GM12891 (cell line): Measurements from ENCODE around the gene OR2H2.

Experiments used
- PAX5 ChIP-seq: IDR thresholded peaks from 2 replicates; pipeline ENCODE4 v1.6.1; 2011; ENCODE audit warnings: low read length, moderate library complexity, mild to moderate bottlenecking; ENCODE audit not compliant: insufficient read depth, severe bottlenecking
- POLR2A ChIP-seq: IDR thresholded peaks from 2 replicates; pipeline ENCODE4 v1.6.1; 2011; ENCODE audit warnings: low read depth, low read length, control low read depth
- POLR2AphosphoS5 ChIP-seq: IDR thresholded peaks from 2 replicates; pipeline ENCODE4 v1.6.1; 2011; ENCODE audit warnings: low read depth, low read length, control low read depth
- TAF1 ChIP-seq: IDR thresholded peaks from 2 replicates; pipeline ENCODE4 v1.6.1; 2011; ENCODE audit warnings: low read depth, low read length, control low read depth

- TF ChIP-seq POLR2AphosphoS5 (no peak), POLR2A (no peak), PAX5 (no peak), TAF1 (no peak)
These were observed 11.5 kb downstream of the OR2H2 start for GRCh38 chr6:29596381-29596900.
